Measurements from ENCODE around the gene EGFR. TPM values are rescaled to one million over a fixed set of nuclear protein-coding genes. Genes with fewer than 3 reads are reported as not detected.

Gene EGFR
- total RNA-seq, 2 experiments from 2014 or later, result not detected

GRCh38 chr7:55109404-55110167 lies 90.8 kb downstream of the EGFR start:
- no peak for ATAC-seq
- POLR2A ChIA-PET, result no interaction called here
- Mint-ChIP-seq H3K27ac (no peak overlapping the region), H3K4me1 (ENCODE audit: low read depth) (no peaks in the 10 kb centered on the region), H3K36me3 (ENCODE audit: low read depth) (no peaks in the 10 kb centered on the region), H3K9me3 (ENCODE audit: insufficient read depth) (no peaks in the 10 kb centered on the region), H3K27me3 (ENCODE audit: low read depth) (peaks cover 11% of the 10 kb centered on the region), H3K4me3 (no peak overlapping the region)
- no peak for DNase-seq
- CTCF ChIA-PET, result no interaction called here

- H3K9me3 Mint-ChIP-seq (ENCODE audit: insufficient read depth), result no peaks in the 10 kb centered on the region
- H3K4me3 Mint-ChIP-seq, result no peak overlapping the region
- ChIA-PET CTCF (no interaction called here), POLR2A (no interaction called here)
- ATAC-seq, result no peak
- peaks cover 9% of the 10 kb centered on the region for H3K27me3 Mint-ChIP-seq (ENCODE audit: low read depth)
- no peak for DNase-seq
- H3K27ac Mint-ChIP-seq, result no peak overlapping the region
- H3K36me3 Mint-ChIP-seq (ENCODE audit: low read depth), result no peaks in the 10 kb centered on the region
- no peaks in the 10 kb centered on the region for H3K4me1 Mint-ChIP-seq (ENCODE audit: low read depth)
Measured at GRCh38 chr7:55110282-55110992, 91.6 kb downstream of the EGFR start.

- no peak for ATAC-seq
- ChIA-PET CTCF (no interaction called here), POLR2A (no interaction called here)
- H3K9me3 Mint-ChIP-seq (ENCODE audit: insufficient read depth), result no peaks in the 10 kb centered on the region
- H3K27me3 Mint-ChIP-seq (ENCODE audit: low read depth), result peaks cover 9% of the 10 kb centered on the region
- no peaks in the 10 kb centered on the region for H3K36me3 Mint-ChIP-seq (ENCODE audit: low read depth)
- H3K27ac Mint-ChIP-seq, result no peak overlapping the region
- no peak for DNase-seq
- H3K4me3 Mint-ChIP-seq, result no peak overlapping the region
- no peaks in the 10 kb centered on the region for H3K4me1 Mint-ChIP-seq (ENCODE audit: low read depth)
Measured at GRCh38 chr7:55110993-55111361, 92.2 kb downstream of the EGFR start.

GRCh38 chr7:55112056-55112455 lies 93.2 kb downstream of the EGFR start:
- no peaks in the 10 kb centered on the region for H3K9me3 Mint-ChIP-seq (ENCODE audit: insufficient read depth)
- H3K4me3 Mint-ChIP-seq, result no peak overlapping the region
- POLR2A ChIA-PET, result no interaction called here

GRCh38 chr7:55113760-55114540 lies 95.1 kb downstream of the EGFR start:
- ChIA-PET CTCF (no interaction called here), POLR2A (no interaction called here)
- no peaks in the 10 kb centered on the region for H3K9me3 Mint-ChIP-seq (ENCODE audit: insufficient read depth)
- H3K4me3 Mint-ChIP-seq, result no peak overlapping the region
- H3K27ac Mint-ChIP-seq, result no peak overlapping the region
- no peaks in the 10 kb centered on the region for H3K36me3 Mint-ChIP-seq (ENCODE audit: low read depth)
- ATAC-seq (no peak), DNase-seq (no peak)
- H3K4me1 Mint-ChIP-seq (ENCODE audit: low read depth), result no peaks in the 10 kb centered on the region
- peaks cover 2% of the 10 kb centered on the region for H3K27me3 Mint-ChIP-seq (ENCODE audit: low read depth)

More at GRCh38 chr7:55112056-55112455, 93.2 kb downstream of the EGFR start:
- H3K27ac Mint-ChIP-seq, result no peak overlapping the region
- CTCF ChIA-PET, result no interaction called here
- ATAC-seq (no peak), DNase-seq (no peak)
- no peaks in the 10 kb centered on the region for H3K36me3 Mint-ChIP-seq (ENCODE audit: low read depth)
- H3K27me3 Mint-ChIP-seq (ENCODE audit: low read depth), result peaks cover 9% of the 10 kb centered on the region
- H3K4me1 Mint-ChIP-seq (ENCODE audit: low read depth), result no peaks in the 10 kb centered on the region

- CTCF ChIA-PET, result no interaction called here
- Mint-ChIP-seq H3K27ac (no peak overlapping the region), H3K36me3 (ENCODE audit: low read depth) (no peaks in the 10 kb centered on the region), H3K27me3 (ENCODE audit: low read depth) (no peaks in the 10 kb centered on the region), H3K4me1 (ENCODE audit: low read depth) (no peaks in the 10 kb centered on the region), H3K4me3 (no peak overlapping the region), H3K9me3 (ENCODE audit: insufficient read depth) (no peaks in the 10 kb centered on the region)
- ATAC-seq, result no peak
- POLR2A ChIA-PET, result no interaction called here
- no peak for DNase-seq
Measured at GRCh38 chr7:55117286-55117685, 98.5 kb downstream of the EGFR start.

- no peak for ATAC-seq
- POLR2A ChIA-PET, result no interaction called here
- H3K4me1 Mint-ChIP-seq (ENCODE audit: low read depth), result no peaks in the 10 kb centered on the region
- H3K36me3 Mint-ChIP-seq (ENCODE audit: low read depth), result no peaks in the 10 kb centered on the region
- H3K4me3 Mint-ChIP-seq, result no peak overlapping the region
- no peaks in the 10 kb centered on the region for H3K9me3 Mint-ChIP-seq (ENCODE audit: insufficient read depth)
- CTCF ChIA-PET, result no interaction called here
- no peak overlapping the region for H3K27ac Mint-ChIP-seq
- no peaks in the 10 kb centered on the region for H3K27me3 Mint-ChIP-seq (ENCODE audit: low read depth)
- no peak for DNase-seq
Measured at GRCh38 chr7:55118426-55118825, 99.6 kb downstream of the EGFR start.

GRCh38 chr7:55119571-55119970 lies 100.8 kb downstream of the EGFR start:
- H3K27me3 Mint-ChIP-seq (ENCODE audit: low read depth), result peaks cover 2% of the 10 kb centered on the region
- CTCF ChIA-PET, result no interaction called here
- no peaks in the 10 kb centered on the region for H3K4me1 Mint-ChIP-seq (ENCODE audit: low read depth)
- H3K36me3 Mint-ChIP-seq (ENCODE audit: low read depth), result no peaks in the 10 kb centered on the region
- H3K4me3 Mint-ChIP-seq, result no peak overlapping the region
- no peak for ATAC-seq
- no peak for DNase-seq
- no peak overlapping the region for H3K27ac Mint-ChIP-seq
- POLR2A ChIA-PET, result no interaction called here
- no peaks in the 10 kb centered on the region for H3K9me3 Mint-ChIP-seq (ENCODE audit: insufficient read depth)

GRCh38 chr7:55120074-55120473 lies 101.3 kb downstream of the EGFR start:
- H3K27me3 Mint-ChIP-seq (ENCODE audit: low read depth), result peaks cover 2% of the 10 kb centered on the region
- H3K4me1 Mint-ChIP-seq (ENCODE audit: low read depth), result no peaks in the 10 kb centered on the region
- no peaks in the 10 kb centered on the region for H3K9me3 Mint-ChIP-seq (ENCODE audit: insufficient read depth)
- H3K27ac Mint-ChIP-seq, result no peak overlapping the region
- no peaks in the 10 kb centered on the region for H3K36me3 Mint-ChIP-seq (ENCODE audit: low read depth)
- ChIA-PET CTCF (no interaction called here), POLR2A (no interaction called here)
- no peak for ATAC-seq
- DNase-seq, result no peak
- H3K4me3 Mint-ChIP-seq, result no peak overlapping the region

- POLR2A ChIA-PET, result no interaction called here
- CTCF ChIA-PET, result no interaction called here
- DNase-seq (no peak), ATAC-seq (no peak)
- H3K4me1 Mint-ChIP-seq (ENCODE audit: low read depth), result no peaks in the 10 kb centered on the region
- no peaks in the 10 kb centered on the region for H3K9me3 Mint-ChIP-seq (ENCODE audit: insufficient read depth)
- no peak overlapping the region for H3K27ac Mint-ChIP-seq
- no peak overlapping the region for H3K4me3 Mint-ChIP-seq
- no peaks in the 10 kb centered on the region for H3K36me3 Mint-ChIP-seq (ENCODE audit: low read depth)
- H3K27me3 Mint-ChIP-seq (ENCODE audit: low read depth), result peaks cover 2% of the 10 kb centered on the region
Measured at GRCh38 chr7:55120501-55121198, 101.8 kb downstream of the EGFR start.

- ChIA-PET CTCF (no interaction called here), POLR2A (no interaction called here)
- Mint-ChIP-seq H3K4me3 (no peak overlapping the region), H3K4me1 (ENCODE audit: low read depth) (no peaks in the 10 kb centered on the region), H3K27ac (no peak overlapping the region), H3K36me3 (ENCODE audit: low read depth) (no peaks in the 10 kb centered on the region), H3K9me3 (ENCODE audit: insufficient read depth) (no peaks in the 10 kb centered on the region), H3K27me3 (ENCODE audit: low read depth) (peaks cover 2% of the 10 kb centered on the region)
- ATAC-seq, result no peak
- no peak for DNase-seq
Measured at GRCh38 chr7:55121249-55121648, 102.4 kb downstream of the EGFR start.

GRCh38 chr7:55122263-55122662 lies 103.4 kb downstream of the EGFR start:
- ATAC-seq (no peak), DNase-seq (no peak)
- POLR2A ChIA-PET, result no interaction called here
- Mint-ChIP-seq H3K27ac (no peak overlapping the region), H3K36me3 (ENCODE audit: low read depth) (no peaks in the 10 kb centered on the region), H3K4me1 (ENCODE audit: low read depth) (no peaks in the 10 kb centered on the region), H3K9me3 (ENCODE audit: insufficient read depth) (no peaks in the 10 kb centered on the region), H3K27me3 (ENCODE audit: low read depth) (peaks cover 2% of the 10 kb centered on the region), H3K4me3 (no peak overlapping the region)
- CTCF ChIA-PET, result no interaction called here
